IMR-90 (cell line): ENCODE results near the gene DDC. TPM values are rescaled to one million over a fixed set of nuclear protein-coding genes. Genes with fewer than 3 reads are reported as not detected.

Source experiments
- ATAC-seq: fragments of 200-7000 bp; cut with Tn5 transposase; 2 replicates; pipeline ENCODE4 v1.9.1; 2020; ENCODE audit warnings: low read depth, mild to moderate bottlenecking, moderate library complexity
- BruUV-seq: library from RNA; stranded (reverse); fragments of 400-500 nt; replicated peaks from 2 replicates; lab custom pipeline; 2021; lab: Mats Ljungman, UMichigan
- CTCF ChIA-PET: fragments of 300-600 bp; formaldehyde crosslinking; extraction: SDS; loops from one replicate; lab custom pipeline; 2021; ENCODE audit warnings: antibody characterized with exemption; lab: Yijun Ruan, JAX
- POLR2A ChIA-PET: fragments of 300-600 bp; sonication (Branson Sonifier 250); formaldehyde crosslinking; loops from one replicate; lab custom pipeline; 2022; ENCODE audit warnings: antibody characterized with exemption; ENCODE audit not compliant: unreplicated experiment; lab: Charles Lee
- DNase-seq: peaks from one replicate; pipeline ENCODE4 v3.0.0; 2013
- H2AFZ ChIP-seq: replicated peaks from 2 replicates; pipeline ENCODE3; 2013; ENCODE audit warnings: low read length, mild to moderate bottlenecking; ENCODE audit not compliant: poor library complexity
- H2AK5ac ChIP-seq: 2 replicates; pipeline ENCODE4 v1.6.1; 2013; ENCODE audit warnings: low read depth, low read length, inconsistent platforms
- H2AK9ac ChIP-seq: replicated peaks from 2 replicates; pipeline ENCODE3; 2013; ENCODE audit warnings: mild to moderate bottlenecking, low read depth, low read length, moderate library complexity; ENCODE audit not compliant: poor library complexity
- H2BK120ac ChIP-seq: 2 replicates; pipeline ENCODE4 v1.6.1; 2013; ENCODE audit warnings: low read depth, low read length, inconsistent platforms
- H2BK15ac ChIP-seq: 3 replicates; pipeline ENCODE4 v1.6.1; 2013; ENCODE audit warnings: low read depth, low read length, inconsistent platforms
- H2BK20ac ChIP-seq: 2 replicates; pipeline ENCODE4 v1.6.1; 2013; ENCODE audit warnings: low read depth, mild to moderate bottlenecking, inconsistent platforms, low read length, moderate library complexity
- H2BK5ac ChIP-seq: 2 replicates; pipeline ENCODE4 v1.6.1; 2013; ENCODE audit warnings: mild to moderate bottlenecking, low read depth, low read length, inconsistent platforms; ENCODE audit not compliant: poor library complexity, severe bottlenecking
- H3K14ac ChIP-seq: replicated peaks from 2 replicates; pipeline ENCODE4 v1.6.1; 2013; ENCODE audit warnings: low read depth, low read length, inconsistent platforms
- H3K18ac ChIP-seq: 2 replicates; pipeline ENCODE4 v1.6.1; 2013; ENCODE audit warnings: low read depth, low read length, control low read depth
- H3K23ac ChIP-seq: 2 replicates; pipeline ENCODE4 v1.6.1; 2013; ENCODE audit warnings: low read depth, low read length, inconsistent platforms
- H3K27ac ChIP-seq: 2 replicates; pipeline ENCODE4 v1.5.1; 2013; ENCODE audit warnings: mild to moderate bottlenecking, control low read depth, low read length; ENCODE audit not compliant: insufficient read depth
- H3K27me3 ChIP-seq: 2 replicates; pipeline ENCODE4 v1.6.1; 2013; ENCODE audit warnings: low read length; ENCODE audit not compliant: control insufficient read depth, insufficient read depth
- H3K36me3 ChIP-seq: 2 replicates; pipeline ENCODE4 v1.6.1; 2013; ENCODE audit warnings: low read length, mixed read lengths; ENCODE audit not compliant: control insufficient read depth, insufficient read depth
- H3K4ac ChIP-seq: 2 replicates; pipeline ENCODE4 v1.6.1; 2013; ENCODE audit warnings: low read depth, low read length, inconsistent platforms
- H3K4me1 ChIP-seq: 2 replicates; pipeline ENCODE4 v1.6.1; 2013; ENCODE audit warnings: low read length, mixed read lengths; ENCODE audit not compliant: control insufficient read depth, insufficient read depth
- H3K4me2 ChIP-seq: 2 replicates; pipeline ENCODE4 v1.6.1; 2013; ENCODE audit warnings: low read depth, mild to moderate bottlenecking, control low read depth, low read length, moderate library complexity
- H3K4me3 ChIP-seq: 2 replicates; pipeline ENCODE4 v1.5.1; 2013; ENCODE audit warnings: low read depth, mild to moderate bottlenecking, control low read depth, low read length, moderate library complexity; ENCODE audit not compliant: insufficient read depth
- H3K56ac ChIP-seq: 2 replicates; pipeline ENCODE4 v1.6.1; 2013; ENCODE audit warnings: low read length, inconsistent platforms; ENCODE audit not compliant: insufficient read depth; ENCODE audit errors: extremely low read depth
- H3K79me1 ChIP-seq, 2 experiments: 2 replicates each; pipeline ENCODE4 v1.6.1; 2013; ENCODE audit warnings: low read length in 2 of 2, inconsistent platforms in 1 of 2, low read depth in 1 of 2
- H3K9ac ChIP-seq: 2 replicates; pipeline ENCODE4 v1.6.1; 2013; ENCODE audit warnings: low read depth, low read length, control low read depth
- H3K9me1 ChIP-seq: 2 replicates; pipeline ENCODE4 v1.6.1; 2013; ENCODE audit warnings: low read length, inconsistent platforms; ENCODE audit not compliant: insufficient read depth
- H3K9me3 ChIP-seq: 2 replicates; pipeline ENCODE4 v1.6.1; 2013; ENCODE audit warnings: low read length; ENCODE audit not compliant: control insufficient read depth, insufficient read depth
- H4K20me1 ChIP-seq: 2 replicates; pipeline ENCODE4 v1.6.1; 2013; ENCODE audit warnings: low read length, inconsistent platforms; ENCODE audit not compliant: insufficient read depth
- H4K5ac ChIP-seq: 2 replicates; pipeline ENCODE4 v1.6.1; 2013; ENCODE audit warnings: mild to moderate bottlenecking, low read depth, low read length, control low read depth
- H4K8ac ChIP-seq, 2 experiments: 2 replicates each; pipeline ENCODE4 v1.6.1; 2013; ENCODE audit warnings: low read depth in 2 of 2, low read length in 2 of 2, control low read depth in 1 of 2, inconsistent platforms in 1 of 2
- H4K91ac ChIP-seq: 2 replicates; pipeline ENCODE4 v1.6.1; 2013; ENCODE audit warnings: low read depth, low read length, inconsistent platforms; ENCODE audit not compliant: insufficient read depth
- BHLHE40 ChIP-seq: fragments of 150-350 bp; IDR thresholded peaks from 2 replicates; pipeline ENCODE4 v1.6.1; 2016; ENCODE audit warnings: mild to moderate bottlenecking, low read depth, low read length
- CEBPB ChIP-seq: IDR thresholded peaks from 2 replicates; pipeline ENCODE4 v1.6.1; 2012; ENCODE audit warnings: low read depth, low read length, improper control_type of control experiment
- FOS ChIP-seq: fragments of 150-350 bp; IDR thresholded peaks from 2 replicates; pipeline ENCODE4 v1.6.1; 2016; ENCODE audit warnings: low read depth, low read length
- MAZ ChIP-seq: IDR thresholded peaks from 2 replicates; pipeline ENCODE4 v1.6.1; 2012; ENCODE audit warnings: low read depth, mild to moderate bottlenecking, low read length, improper control_type of control experiment, moderate library complexity, borderline replicate concordance
- NFE2L2 ChIP-seq: fragments of 150-350 bp; IDR thresholded peaks from 2 replicates; pipeline ENCODE4 v1.6.1; 2016; ENCODE audit warnings: low read depth, mild to moderate bottlenecking, low read length
- POLR2A ChIP-seq: IDR thresholded peaks from 2 replicates; pipeline ENCODE4 v1.6.1; 2012; ENCODE audit warnings: mild to moderate bottlenecking, low read depth, low read length
- RCOR1 ChIP-seq: IDR thresholded peaks from 2 replicates; pipeline ENCODE4 v1.6.1; 2012; ENCODE audit warnings: mild to moderate bottlenecking, low read length, improper control_type of control experiment; ENCODE audit not compliant: insufficient replicate concordance
- RFX5 ChIP-seq: IDR thresholded peaks from 2 replicates; pipeline ENCODE4 v1.8.0; 2012; ENCODE audit warnings: low read depth, mild to moderate bottlenecking, low read length, moderate library complexity
- SMC3 ChIP-seq: fragments of 150-350 bp; IDR thresholded peaks from 2 replicates; pipeline ENCODE4 v1.6.1; 2016; ENCODE audit warnings: low read depth, mild to moderate bottlenecking, antibody characterized with exemption, low read length, moderate library complexity
- USF2 ChIP-seq: fragments of 150-350 bp; IDR thresholded peaks from 2 replicates; pipeline ENCODE4 v1.6.1; 2017; ENCODE audit warnings: mild to moderate bottlenecking, antibody characterized with exemption, low read length, low read depth
- WGBS, 2 experiments: methylation state at CpG; one replicate each; pipeline versions ENCODE4 v1.1.5 to v1.1.7; 2013; ENCODE audit warnings: missing lambda C conversion rate in 2 of 2; ENCODE audit not compliant: insufficient read length in 1 of 2; ENCODE audit errors: extremely low coverage in 2 of 2; 5-methylcytosine and 5-hydroxymethylcytosine counted together
- dilution Hi-C: fragments of 300-500 bp; cut with HindIII; formaldehyde crosslinking; loops from one replicate; pipeline ENCODE4 v1.14.3; 2018; ENCODE audit warnings: low sequenced_read_pairs; ENCODE audit not compliant: unreplicated experiment
- in situ Hi-C: fragments of 300-500 bp; cut with MboI; formaldehyde crosslinking; loops from 3 replicates; pipeline ENCODE4 v1.14.3; 2019; ENCODE audit warnings: low sequenced_read_pairs, inconsistent platforms, mixed read lengths
- intact Hi-C: fragments of 100-400 bp; cut with micrococcal nuclease; formaldehyde crosslinking; loops from 2 replicates; pipeline ENCODE4 v1.10.0; 2022
- polyA plus RNA-seq, 3 experiments: library from polyadenylated mRNA; depleted of rRNA; stranded (reverse); fragments of >200 nt; gene quantifications; 2 replicates each; pipeline ENCODE4 v1.2.3, GENCODE V29; 2012; ENCODE audit warnings: low replicate concordance in 1 of 3
- total RNA-seq: library from RNA; depleted of rRNA; stranded (reverse); fragments of >200 nt; gene quantifications from 2 replicates; pipeline ENCODE4 v1.2.3, GENCODE V29; 2012
- TF ChIP-seq, protein P1 (sequence below): fragments of 150-350 bp; IDR thresholded peaks from 2 replicates; pipeline ENCODE4 v1.6.1; 2016; ENCODE audit warnings: low read depth, mild to moderate bottlenecking, low read length, moderate library complexity, borderline replicate concordance

Gene DDC
- total and polyA plus RNA-seq, 2 of the 4 experiments (the other 2 are of a cell fraction) = not detected

DNA sequence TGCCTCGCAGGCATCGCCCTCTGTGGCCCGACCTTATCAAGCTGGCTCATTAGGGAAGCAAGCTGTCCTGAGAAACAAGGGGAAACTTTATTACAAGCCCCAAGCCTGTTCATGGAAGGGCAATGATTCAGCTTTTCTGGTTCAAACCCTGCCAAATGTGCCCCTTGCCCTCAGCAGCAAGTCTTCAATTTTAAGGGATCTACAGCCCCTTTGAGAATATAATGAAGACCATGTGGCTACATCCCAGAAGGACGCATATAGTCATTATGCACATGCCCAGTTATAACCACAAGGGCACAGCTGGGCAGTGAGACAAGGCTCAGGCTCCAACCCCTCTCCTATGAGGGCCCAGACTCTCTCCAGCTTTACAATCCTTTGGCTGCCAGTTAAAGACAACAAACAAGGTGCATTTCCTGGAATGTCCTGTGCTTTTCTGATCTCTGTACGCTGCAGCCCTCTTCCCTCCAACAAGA lies 56.7 kb downstream of the DDC start:
- H3K27me3 ChIP-seq = peaks cover 5% of the 10 kb centered on the region; the same call in 1 of the 2 replicates
- no peak overlapping the region for H3K23ac ChIP-seq
- ChIA-PET POLR2A (no interaction called here), CTCF (no interaction called here)
- no peak overlapping the region for H3K18ac ChIP-seq
- no peak overlapping the region for H2BK15ac ChIP-seq
- no peak overlapping the region for H2BK5ac ChIP-seq
- ATAC-seq (no peak), DNase-seq (no peak)
- H2AK9ac ChIP-seq = no peak overlapping the region
- 67% methylated on average over 1 of the region's 5 CpGs; no CpG with 5 or more reads in 1 of the 2 experiments for WGBS, 2 experiments
- no peak overlapping the region for H3K4me2 ChIP-seq
- no peak overlapping the region for H3K14ac ChIP-seq
- H3K27ac ChIP-seq = no peak overlapping the region
- BruUV-seq = no TSS peak
- H2BK120ac ChIP-seq = no peak overlapping the region
- H2BK20ac ChIP-seq = no peak overlapping the region
- H4K5ac ChIP-seq = no peak overlapping the region
- dilution Hi-C loops (no loop called here), intact Hi-C loops (loop anchor here (10.0 kb wide), 1 partner anchor 66 kb away; no protein-coding TSS in a partner anchor), in situ Hi-C loops (no loop called here)
- H3K4me1 ChIP-seq = no peaks in the 10 kb centered on the region
- no peak overlapping the region for H4K91ac ChIP-seq
- TF ChIP-seq SMC3 (no peak), POLR2A (no peak), CEBPB (no peak), RFX5 (no peak), FOS (no peak), BHLHE40 (no peak), MAZ (no peak), USF2 (no peak), NFE2L2 (no peak), RCOR1 (no peak)
- TF ChIP-seq, protein P1, sequence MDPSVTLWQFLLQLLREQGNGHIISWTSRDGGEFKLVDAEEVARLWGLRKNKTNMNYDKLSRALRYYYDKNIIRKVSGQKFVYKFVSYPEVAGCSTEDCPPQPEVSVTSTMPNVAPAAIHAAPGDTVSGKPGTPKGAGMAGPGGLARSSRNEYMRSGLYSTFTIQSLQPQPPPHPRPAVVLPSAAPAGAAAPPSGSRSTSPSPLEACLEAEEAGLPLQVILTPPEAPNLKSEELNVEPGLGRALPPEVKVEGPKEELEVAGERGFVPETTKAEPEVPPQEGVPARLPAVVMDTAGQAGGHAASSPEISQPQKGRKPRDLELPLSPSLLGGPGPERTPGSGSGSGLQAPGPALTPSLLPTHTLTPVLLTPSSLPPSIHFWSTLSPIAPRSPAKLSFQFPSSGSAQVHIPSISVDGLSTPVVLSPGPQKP = no peak
- no peaks in the 10 kb centered on the region for H3K9me3 ChIP-seq
- H3K56ac ChIP-seq = no peak overlapping the region
- H2AFZ ChIP-seq = no peak overlapping the region
- no peak overlapping the region for H4K8ac ChIP-seq
- H3K36me3 ChIP-seq = no peaks in the 10 kb centered on the region
- H3K4ac ChIP-seq = no peak overlapping the region
- H2AK5ac ChIP-seq = no peak overlapping the region
- H3K79me1 ChIP-seq = no peaks in the 10 kb centered on the region
- H3K4me3 ChIP-seq = no peak overlapping the region
- no peaks in the 10 kb centered on the region for H4K20me1 ChIP-seq
- no peak overlapping the region for H3K9ac ChIP-seq
- H3K9me1 ChIP-seq = no peaks in the 10 kb centered on the region
